Stimulated activated CD4-positive, alpha-beta T cell treated with anti-CD3 and anti-CD28 coated beads, Interleukin-12 subunit alpha, Interleukin-12 subunit beta, amount 100 ng/mL, for 4 hours (primary cell): ENCODE results near the gene ACKR2.

Source experiments
- DNase-seq: peaks from one replicate; pipeline ENCODE4 v3.0.0-alpha.2; 2020

The ACKR2 gene

GRCh38 chr3:42830437-42831320 lies 21.4 kb downstream of the ACKR2 start:
- DNase-seq, result no peak

GRCh38 chr3:42831321-42831713 lies 22.1 kb downstream of the ACKR2 start:
- peak; percentile 62 for DNase-seq

GRCh38 chr3:42836150-42837123 lies 27.2 kb downstream of the ACKR2 start:
- no peak for DNase-seq

GRCh38 chr3:42838571-42838970 lies 29.3 kb downstream of the ACKR2 start:
- DNase-seq, result no peak

- no peak for DNase-seq
Measured at GRCh38 chr3:42839616-42840015, 30.4 kb downstream of the ACKR2 start.

GRCh38 chr3:42841332-42841731 lies 32.1 kb downstream of the ACKR2 start:
- DNase-seq, result no peak

- DNase-seq, result no peak
Measured at GRCh38 chr3:42843713-42844411, 34.6 kb downstream of the ACKR2 start.

GRCh38 chr3:42844412-42844713 lies 35.1 kb downstream of the ACKR2 start:
- DNase-seq, result no peak

- no peak for DNase-seq
Measured at GRCh38 chr3:42844815-42845214, 35.6 kb downstream of the ACKR2 start.

- no peak for DNase-seq
Measured at GRCh38 chr3:42846685-42847522, 37.7 kb downstream of the ACKR2 start.

- no peak for DNase-seq
Measured at GRCh38 chr3:42847731-42848130, 38.5 kb downstream of the ACKR2 start.

- DNase-seq, result no peak
Measured at GRCh38 chr3:42849017-42849416, 39.8 kb downstream of the ACKR2 start.

GRCh38 chr3:42850263-42850662 lies 41.0 kb downstream of the ACKR2 start:
- no peak for DNase-seq

GRCh38 chr3:42851228-42851834 lies 42.1 kb downstream of the ACKR2 start:
- no peak for DNase-seq

GRCh38 chr3:42852441-42852840 lies 43.2 kb downstream of the ACKR2 start:
- no peak for DNase-seq

- DNase-seq, result no peak
Measured at GRCh38 chr3:42853056-42853455, 43.8 kb downstream of the ACKR2 start.

GRCh38 chr3:42853739-42854302 lies 44.6 kb downstream of the ACKR2 start:
- no peak for DNase-seq

GRCh38 chr3:42855219-42855546 lies 45.9 kb downstream of the ACKR2 start:
- DNase-seq, result no peak

GRCh38 chr3:42855547-42856380 lies 46.5 kb downstream of the ACKR2 start:
- no peak for DNase-seq

GRCh38 chr3:42856544-42856943 lies 47.3 kb downstream of the ACKR2 start:
- DNase-seq, result no peak
